ENCODE measurements around the gene TNFRSF25. TPM values are rescaled to one million over a fixed set of nuclear protein-coding genes. Genes with fewer than 3 reads are reported as not detected.

TNFRSF25 gene
- total and polyA plus RNA-seq, 2 of the 8 experiments (the other 6 are each of a cell fraction or from before 2014, with no cell fraction given) = 10.7 to 19.5 TPM

DNA sequence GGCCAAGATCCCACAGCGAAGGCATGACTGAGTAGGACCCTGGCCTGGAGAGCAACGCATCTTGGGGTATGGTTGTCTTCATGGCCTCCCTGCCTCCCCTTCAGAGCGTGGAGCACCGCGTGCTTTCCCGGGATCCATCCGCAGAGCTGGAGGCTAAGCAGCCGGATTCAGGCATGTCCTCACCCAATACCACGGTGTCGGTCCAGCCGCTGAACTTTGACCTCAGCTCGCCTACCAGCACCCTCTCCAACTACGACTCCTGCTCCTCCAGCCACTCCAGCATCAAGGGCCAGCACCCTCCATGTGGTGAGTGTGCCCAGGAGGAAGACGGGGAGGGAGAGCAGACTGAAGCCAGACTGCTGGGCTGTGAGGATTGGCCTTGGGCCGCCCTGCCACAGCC, 21.6 kb downstream of the TNFRSF25 start (continued):
- TF ChIP-seq RXRA (IDR thresholded peaks at IDR 0.05; ENCODE audit: insufficient read depth, low read depth, low read length) = no peak
- TF ChIP-seq PHF8 (conservative IDR thresholded peaks at IDR 0.05; ENCODE audit: low read depth, low read length) = no peak
- TF ChIP-seq, protein P1, sequence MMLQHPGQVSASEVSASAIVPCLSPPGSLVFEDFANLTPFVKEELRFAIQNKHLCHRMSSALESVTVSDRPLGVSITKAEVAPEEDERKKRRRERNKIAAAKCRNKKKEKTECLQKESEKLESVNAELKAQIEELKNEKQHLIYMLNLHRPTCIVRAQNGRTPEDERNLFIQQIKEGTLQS (IDR thresholded peaks at IDR 0.05; ENCODE audit: insufficient read depth, low read depth, low read length) = no peak
- TF ChIP-seq GTF2F1 (IDR thresholded peaks at IDR 0.05; ENCODE audit: borderline replicate concordance, low read depth, low read length) = no peak
- TF ChIP-seq CREB1 (IDR thresholded peaks at IDR 0.05) = no peak

Measured in H1 (cell line).